Testis (tissue), 2 donors: ENCODE measurements around the gene SEL1L2.

ENCODE experiments used
- CTCF ChIP-seq, 3 experiments: fragments of 450-650 bp in 2 of 3; fragments of 200-600 bp in 1 of 3; sonication (generic) in 1 of 3; IDR thresholded peaks; one replicate each; pipeline ENCODE4 v1.5.1; 2016 to 2019; ENCODE audit warnings: antibody characterized with exemption in 3 of 3, mild to moderate bottlenecking in 2 of 3, moderate library complexity in 1 of 3
- POLR2A ChIP-seq: fragments of 450-650 bp; IDR thresholded peaks from one replicate; pipeline ENCODE4 v1.6.1; 2017; ENCODE audit warnings: antibody characterized with exemption, mild to moderate bottlenecking, moderate library complexity

GRCh38 chr20:13875265-13875811 lies 115.1 kb downstream of the SEL1L2 start:
- TF ChIP-seq CTCF (IDR thresholded peaks at IDR 0.05): no peak
- TF ChIP-seq POLR2A: no peak
